NCI-H2081 (cell line): ENCODE results near the gene AGAP3.
"Not testable (repeated sequence)": the region's sequence is repeated elsewhere in the genome, so short reads cannot be mapped to it uniquely, and the experiment has no call there.

Experiments
- DNase-seq, 2 experiments: peaks; one replicate each; lab custom pipeline; 2025; lab: John Stamatoyannopoulos, UW

AGAP3 gene

GRCh38 chr7:151085691-151086620, at the start of gene AGAP3:
Gene AGAP3, plus strand, starts transcription at chr7:151086475. Its CDS starts 267 bp downstream, at chr7:151086742.
- peak; percentile 88 to 90 for DNase-seq

GRCh38 chr7:151038951-151039849, 47.1 kb upstream of the AGAP3 start:
- DNase-seq = no peak

- DNase-seq = no peak
Measured at GRCh38 chr7:151039850-151040548, 46.3 kb upstream of the AGAP3 start.

- no peak for DNase-seq
Measured at GRCh38 chr7:151040616-151041375, 45.5 kb upstream of the AGAP3 start.

GRCh38 chr7:151043449-151043848, 42.8 kb upstream of the AGAP3 start:
- DNase-seq = not testable (repeated sequence)

- DNase-seq = no peak
Measured at GRCh38 chr7:151043959-151044358, 42.3 kb upstream of the AGAP3 start.

- DNase-seq = no peak
Measured at GRCh38 chr7:151045262-151045661, 41.0 kb upstream of the AGAP3 start.

- no peak for DNase-seq
Measured at GRCh38 chr7:151045967-151046366, 40.3 kb upstream of the AGAP3 start.

GRCh38 chr7:151046603-151047573, 39.4 kb upstream of the AGAP3 start:
- peak; percentile 42 to 51 for DNase-seq

- no peak for DNase-seq
Measured at GRCh38 chr7:151047976-151048815, 38.1 kb upstream of the AGAP3 start, which contains the start of gene ASIC3. Gene ASIC3, plus strand, starts transcription at chr7:151048531. Its CDS starts 355 bp downstream, at chr7:151048886.

GRCh38 chr7:151048911-151049463, 37.3 kb upstream of the AGAP3 start:
- no peak for DNase-seq

- DNase-seq = no peak
Measured at GRCh38 chr7:151051108-151051507, 35.2 kb upstream of the AGAP3 start.

GRCh38 chr7:151053096-151053495, 33.2 kb upstream of the AGAP3 start:
- DNase-seq = no peak

- no peak for DNase-seq
Measured at GRCh38 chr7:151053751-151054150, 32.5 kb upstream of the AGAP3 start.

GRCh38 chr7:151056283-151056665, 30.0 kb upstream of the AGAP3 start:
- DNase-seq = no peak

GRCh38 chr7:151056666-151057505, 29.4 kb upstream of the AGAP3 start:
- DNase-seq = no peak

- DNase-seq = peak in 1 of 2 experiments; percentile 60
Measured at GRCh38 chr7:151057506-151057988, 28.7 kb upstream of the AGAP3 start, which contains the start of gene CDK5. Gene CDK5, minus strand, starts transcription at chr7:151057897. Its CDS starts 49 bp downstream, at chr7:151057848.
